Measurements from ENCODE around the gene TRAP1. TPM values are rescaled to one million over a fixed set of nuclear protein-coding genes. Genes with fewer than 3 reads are reported as not detected.

The TRAP1 gene
- total RNA-seq, 6 experiments from 2014 or later = 97.6 to 118 (median 103) TPM

- Mint-ChIP-seq H3K4me1 (ENCODE audit: low read depth) (peaks cover 26% of the 10 kb centered on the region), H3K36me3 (ENCODE audit: low read depth) (peaks cover 59% of the 10 kb centered on the region), H3K4me3 (peak overlapping the region; percentile 32; the same call in 1 of the 2 replicates), H3K27me3 (ENCODE audit: insufficient read depth) (peaks cover 1% of the 10 kb centered on the region; the same call in 1 of the 2 replicates), H3K27ac (peak overlapping the region; percentile 63), H3K9me3 (no peaks in the 10 kb centered on the region)
- no peak for TF ChIP-seq CTCF (IDR thresholded peaks at IDR 0.05)
- no peak for DNase-seq
Measured at GRCh38 chr16:3754081-3754703, 36.9 kb upstream of the TRAP1 start.

GRCh38 chr16:3752984-3753383 lies 35.7 kb upstream of the TRAP1 start:
- Mint-ChIP-seq H3K27ac (no peak overlapping the region; the same call in 1 of the 2 replicates), H3K36me3 (ENCODE audit: low read depth) (peaks cover 50% of the 10 kb centered on the region), H3K4me1 (ENCODE audit: low read depth) (peaks cover 26% of the 10 kb centered on the region), H3K27me3 (ENCODE audit: insufficient read depth) (peaks cover 1% of the 10 kb centered on the region; the same call in 1 of the 2 replicates), H3K9me3 (no peaks in the 10 kb centered on the region), H3K4me3 (no peak overlapping the region)
- no peak for TF ChIP-seq CTCF (IDR thresholded peaks at IDR 0.05)
- DNase-seq = no peak

- Mint-ChIP-seq H3K27me3 (ENCODE audit: insufficient read depth) (peaks cover 1% of the 10 kb centered on the region; the same call in 1 of the 2 replicates), H3K36me3 (ENCODE audit: low read depth) (peaks cover 44% of the 10 kb centered on the region), H3K9me3 (no peaks in the 10 kb centered on the region), H3K4me1 (ENCODE audit: low read depth) (peaks cover 30% of the 10 kb centered on the region), H3K27ac (no peak overlapping the region), H3K4me3 (no peak overlapping the region)
- no peak for DNase-seq
- no peak for TF ChIP-seq CTCF (IDR thresholded peaks at IDR 0.05)
Measured at GRCh38 chr16:3751878-3752277, 34.6 kb upstream of the TRAP1 start.

GRCh38 chr16:3748307-3748706 lies 31.0 kb upstream of the TRAP1 start:
- Mint-ChIP-seq H3K4me1 (ENCODE audit: low read depth) (peaks cover 21% of the 10 kb centered on the region), H3K4me3 (no peak overlapping the region), H3K27me3 (ENCODE audit: insufficient read depth) (peaks cover 5% of the 10 kb centered on the region), H3K9me3 (no peaks in the 10 kb centered on the region), H3K36me3 (ENCODE audit: low read depth) (peaks cover 54% of the 10 kb centered on the region), H3K27ac (no peak overlapping the region)
- DNase-seq = no peak
- no peak for TF ChIP-seq CTCF (IDR thresholded peaks at IDR 0.05)

GRCh38 chr16:3745751-3746355 lies 28.5 kb upstream of the TRAP1 start:
- Mint-ChIP-seq H3K9me3 (no peaks in the 10 kb centered on the region), H3K27me3 (ENCODE audit: insufficient read depth) (peaks cover 5% of the 10 kb centered on the region), H3K27ac (peak overlapping the region; percentile 59; the same call in 1 of the 2 replicates), H3K4me1 (ENCODE audit: low read depth) (peaks cover 20% of the 10 kb centered on the region; the same call in 1 of the 2 replicates), H3K36me3 (ENCODE audit: low read depth) (peaks cover 43% of the 10 kb centered on the region), H3K4me3 (no peak overlapping the region)
- DNase-seq = no peak
- no peak for TF ChIP-seq CTCF (IDR thresholded peaks at IDR 0.05)
